NB4 (cell line): ENCODE results near the gene VPS8.
"Not testable (repeated sequence)": the region's sequence is repeated elsewhere in the genome, so short reads cannot be mapped to it uniquely, and the experiment has no call there.

ENCODE experiments used
- CTCF ChIP-seq: IDR thresholded peaks from one replicate; pipeline ENCODE4 v1.5.1; 2012; ENCODE audit warnings: low read depth, low read length
- MAX ChIP-seq: IDR thresholded peaks from 2 replicates; pipeline ENCODE4 v1.6.1; 2011; ENCODE audit warnings: low read depth, low read length
- MYC ChIP-seq: IDR thresholded peaks from 2 replicates; pipeline ENCODE4 v1.6.1; 2011; ENCODE audit warnings: low read depth, low read length
- POLR2A ChIP-seq: IDR thresholded peaks from 2 replicates; pipeline ENCODE4 v1.6.1; 2011; ENCODE audit warnings: mild to moderate bottlenecking; ENCODE audit not compliant: insufficient read length; ENCODE audit errors: extremely low read depth

- TF ChIP-seq POLR2A, CTCF, MAX, MYC: not testable (repeated sequence)
These were observed 138.8 kb downstream of the VPS8 start for GRCh38 chr3:184950816-184951215.
